ENCODE data around the gene MOV10.

Gene MOV10

GRCh38 chr1:112704391-112704933, 30.0 kb downstream of the MOV10 start:
- DNase-seq (ENCODE audit: extremely low read depth, insufficient read length) = no peak
- H3K27me3 ChIP-seq (replicated peaks; ENCODE audit: control insufficient read depth, insufficient read depth, low read length) = no peaks in the 10 kb centered on the region
- H3K4me3 ChIP-seq (replicated peaks; ENCODE audit: low read depth, low read length) = peak overlapping the region; percentile 85
- TF ChIP-seq CTCF (IDR thresholded peaks at IDR 0.05; ENCODE audit: insufficient read depth, low read length, poor library complexity, severe bottlenecking) = no peak
- H3K36me3 ChIP-seq (ENCODE audit: control insufficient read depth, insufficient read depth, low read length) = peaks cover 16% of the 10 kb centered on the region

- DNase-seq (ENCODE audit: extremely low read depth, insufficient read length) = peak; percentile 75
- TF ChIP-seq CTCF (IDR thresholded peaks at IDR 0.05; ENCODE audit: insufficient read depth, low read length, poor library complexity, severe bottlenecking) = no peak
- Histone ChIP-seq H3K27me3 (replicated peaks; ENCODE audit: control insufficient read depth, insufficient read depth, low read length) (no peaks in the 10 kb centered on the region), H3K4me3 (replicated peaks; ENCODE audit: low read depth, low read length) (peak overlapping the region; percentile 85), H3K36me3 (ENCODE audit: control insufficient read depth, insufficient read depth, low read length) (peaks cover 12% of the 10 kb centered on the region)
Measured at GRCh38 chr1:112704934-112705627, 30.6 kb downstream of the MOV10 start.

- TF ChIP-seq CTCF (IDR thresholded peaks at IDR 0.05; ENCODE audit: insufficient read depth, low read length, poor library complexity, severe bottlenecking) = no peak
- Histone ChIP-seq H3K4me3 (replicated peaks; ENCODE audit: low read depth, low read length) (peak within 1 kb of the TSS; percentile 85), H3K36me3 (ENCODE audit: control insufficient read depth, insufficient read depth, low read length) (peaks cover 3% of the 10 kb centered on the region), H3K27me3 (replicated peaks; ENCODE audit: control insufficient read depth, insufficient read depth, low read length) (no peaks in the 10 kb centered on the region)
- peak; percentile 82 for DNase-seq (ENCODE audit: extremely low read depth, insufficient read length)
Measured at GRCh38 chr1:112706505-112707220, 32.2 kb downstream of the MOV10 start, which contains the start of gene RHOC. TSS of gene RHOC (minus strand) at chr1:112707127. CDS start at chr1:112703799, 3,328 bp downstream.

GRCh38 chr1:112707221-112708001, 33.0 kb downstream of the MOV10 start:
- peak; percentile 84 for DNase-seq (ENCODE audit: extremely low read depth, insufficient read length)
- no peaks in the 10 kb centered on the region for H3K27me3 ChIP-seq (replicated peaks; ENCODE audit: control insufficient read depth, insufficient read depth, low read length)
- H3K4me3 ChIP-seq (replicated peaks; ENCODE audit: low read depth, low read length) = peak overlapping the region; percentile 85
- TF ChIP-seq CTCF (IDR thresholded peaks at IDR 0.05; ENCODE audit: insufficient read depth, low read length, poor library complexity, severe bottlenecking) = peak; percentile 97
- H3K36me3 ChIP-seq (ENCODE audit: control insufficient read depth, insufficient read depth, low read length) = 0 out of 2 replicates have a peak, but pooled peaks cover 2% of the 10 kb centered on the region

- Histone ChIP-seq H3K36me3 (ENCODE audit: control insufficient read depth, insufficient read depth, low read length) (no peaks in the 10 kb centered on the region), H3K4me3 (replicated peaks; ENCODE audit: low read depth, low read length) (no peak overlapping the region), H3K27me3 (replicated peaks; ENCODE audit: control insufficient read depth, insufficient read depth, low read length) (no peaks in the 10 kb centered on the region)
- TF ChIP-seq CTCF (IDR thresholded peaks at IDR 0.05; ENCODE audit: insufficient read depth, low read length, poor library complexity, severe bottlenecking) = no peak
- no peak for DNase-seq (ENCODE audit: extremely low read depth, insufficient read length)
Measured at GRCh38 chr1:112708002-112708448, 33.6 kb downstream of the MOV10 start.
